VCaP (cell line): ENCODE results near the gene FOXJ1.
A peak's percentile ranks its signal among the peaks of the same experiment; 100 is the strongest.

Source experiments
- H3K27ac ChIP-seq: fragments of 450-650 bp; 2 replicates; pipeline ENCODE4 v1.5.1; 2017
- CTCF ChIP-seq: fragments of 450-650 bp; conservative IDR thresholded peaks from 2 replicates; pipeline ENCODE4 v1.5.1; 2017; ENCODE audit warnings: mild to moderate bottlenecking, moderate library complexity

The FOXJ1 gene

DNA sequence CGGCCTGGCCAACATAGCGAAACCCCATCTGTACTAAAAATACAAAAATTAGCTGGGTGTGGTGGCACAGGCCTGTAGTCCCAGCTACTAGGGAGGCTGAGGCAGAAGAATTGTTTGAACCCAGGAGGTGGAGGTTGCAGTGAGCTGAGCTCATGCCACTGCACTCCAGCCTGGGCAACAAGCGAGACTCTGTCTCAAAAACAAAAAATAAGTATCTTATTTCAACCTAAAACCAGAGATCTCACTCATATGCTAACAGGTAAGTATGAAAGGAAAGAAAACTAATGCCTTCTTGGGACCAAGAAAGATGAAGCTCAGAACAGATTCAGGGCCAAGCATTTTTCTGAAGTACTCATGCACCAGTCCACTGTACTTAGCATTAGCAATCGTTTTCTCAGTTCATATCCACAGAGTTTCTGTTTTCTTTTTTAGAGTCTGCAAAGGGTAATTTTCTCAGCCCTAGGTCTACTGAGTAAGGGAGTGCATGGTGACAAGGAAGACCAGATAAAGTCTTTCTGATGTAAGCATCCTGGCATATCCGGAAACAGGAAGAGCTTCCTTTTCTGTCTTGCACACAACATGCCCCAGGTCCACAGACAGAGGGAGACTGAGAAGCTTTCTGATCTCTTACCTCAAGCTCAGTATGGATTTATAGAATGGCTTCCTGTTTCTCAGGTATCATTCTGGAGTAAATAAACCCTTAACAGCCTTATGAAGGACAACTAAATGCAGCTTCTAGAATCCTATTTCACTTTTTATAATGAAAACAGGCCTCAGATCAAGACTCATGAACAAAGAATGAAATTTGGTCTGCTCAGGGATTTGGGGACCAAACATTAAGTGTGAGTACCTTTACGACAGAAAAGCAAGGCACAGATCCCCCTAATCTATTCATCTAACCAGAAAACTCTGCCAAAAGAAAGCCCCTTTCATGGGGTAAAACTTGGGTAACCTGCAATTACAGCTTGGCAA lies 38.7 kb upstream of the FOXJ1 start:
- H3K27ac ChIP-seq = peak overlapping the region; percentile 54
- no peak; the same call in 1 of the 2 replicates for TF ChIP-seq CTCF

DNA sequence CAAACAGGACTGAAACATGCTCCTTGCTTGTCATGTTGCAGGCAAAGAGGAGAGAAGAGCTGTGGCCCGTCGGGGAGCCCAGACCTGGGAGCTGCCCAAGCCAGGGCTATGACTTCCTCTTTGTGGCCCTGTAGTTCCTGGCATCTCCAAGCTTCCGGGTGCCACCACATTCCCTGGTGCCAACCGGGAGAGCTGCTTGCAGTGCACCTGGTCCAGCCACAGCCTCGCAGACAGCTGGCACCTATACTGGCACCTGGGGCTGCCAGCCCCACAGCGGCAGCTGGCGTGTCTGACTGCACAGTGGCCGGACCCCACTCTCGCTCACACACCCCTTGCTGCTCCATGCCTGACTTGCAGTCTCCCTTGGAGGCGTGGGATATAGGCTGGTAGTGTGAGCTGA lies 37.1 kb upstream of the FOXJ1 start:
- no peak for TF ChIP-seq CTCF
- no peak overlapping the region; the same call in 1 of the 2 replicates for H3K27ac ChIP-seq

GRCh38 chr17:76176701-76177574 lies 35.9 kb upstream of the FOXJ1 start:
- H3K27ac ChIP-seq = peak overlapping the region; percentile 100
- TF ChIP-seq CTCF = no peak

DNA sequence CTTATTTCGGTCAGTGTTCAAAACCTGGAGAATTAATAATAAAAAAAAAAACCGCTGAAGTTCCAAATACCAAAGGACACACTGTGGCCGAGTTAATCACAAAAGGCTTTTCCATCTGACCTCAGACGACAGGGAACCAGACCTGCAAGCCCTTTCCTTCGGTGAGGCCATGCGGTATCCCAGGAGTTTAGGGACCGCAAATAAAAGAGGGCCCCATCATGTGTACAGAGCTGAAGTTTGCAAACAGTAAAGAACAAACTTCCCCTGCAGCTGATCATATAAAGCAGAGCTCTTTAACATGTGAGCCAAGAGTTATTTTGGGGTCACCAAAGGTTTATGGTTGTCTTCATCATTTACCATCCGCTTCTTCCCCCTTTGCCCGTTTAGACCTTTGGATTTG lies 33.0 kb upstream of the FOXJ1 start:
- peak overlapping the region; percentile 100 for H3K27ac ChIP-seq
- no peak for TF ChIP-seq CTCF

GRCh38 chr17:76173474-76173873 lies 32.4 kb upstream of the FOXJ1 start:
- H3K27ac ChIP-seq = peak overlapping the region; percentile 100
- no peak for TF ChIP-seq CTCF

- peak overlapping the region; percentile 100 for H3K27ac ChIP-seq
- TF ChIP-seq CTCF = no peak
Observed at GRCh38 chr17:76171706-76172105, 30.7 kb upstream of the FOXJ1 start.

DNA sequence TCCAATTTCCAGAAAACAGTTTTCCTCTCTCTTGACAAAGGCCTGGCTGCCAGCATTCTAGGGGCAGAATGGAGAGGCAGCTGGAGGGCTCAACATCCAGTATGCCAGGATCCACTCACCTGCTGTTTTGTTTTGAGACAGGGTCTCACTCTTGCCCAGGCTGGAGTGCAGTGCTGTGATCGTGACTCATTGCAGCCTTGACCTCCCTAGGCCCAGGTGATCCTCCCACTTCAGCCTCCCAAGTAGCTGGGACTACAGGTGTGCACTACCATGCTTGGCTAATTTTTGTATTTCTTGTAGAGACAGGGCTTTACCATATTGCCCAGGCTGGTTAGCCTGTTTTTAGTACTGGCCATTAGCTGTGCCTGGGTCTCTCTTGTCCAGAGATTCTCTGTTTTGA lies 29.1 kb upstream of the FOXJ1 start:
- TF ChIP-seq CTCF = no peak

More for the DNA sequence above, 29.1 kb upstream of the FOXJ1 start:
- H3K27ac ChIP-seq = peak overlapping the region; percentile 100; the same call in 1 of the 2 replicates
